GM19324 (cell line): ENCODE data around the gene MAP2K2.

Source experiments
- ATAC-seq: cut with Tn5 transposase; IDR thresholded peaks from one replicate; pipeline ENCODE4 v1.9.1; 2021; ENCODE audit warnings: mild to moderate bottlenecking, moderate library complexity; ENCODE audit not compliant: unreplicated experiment, low FRiP score

The MAP2K2 gene

DNA sequence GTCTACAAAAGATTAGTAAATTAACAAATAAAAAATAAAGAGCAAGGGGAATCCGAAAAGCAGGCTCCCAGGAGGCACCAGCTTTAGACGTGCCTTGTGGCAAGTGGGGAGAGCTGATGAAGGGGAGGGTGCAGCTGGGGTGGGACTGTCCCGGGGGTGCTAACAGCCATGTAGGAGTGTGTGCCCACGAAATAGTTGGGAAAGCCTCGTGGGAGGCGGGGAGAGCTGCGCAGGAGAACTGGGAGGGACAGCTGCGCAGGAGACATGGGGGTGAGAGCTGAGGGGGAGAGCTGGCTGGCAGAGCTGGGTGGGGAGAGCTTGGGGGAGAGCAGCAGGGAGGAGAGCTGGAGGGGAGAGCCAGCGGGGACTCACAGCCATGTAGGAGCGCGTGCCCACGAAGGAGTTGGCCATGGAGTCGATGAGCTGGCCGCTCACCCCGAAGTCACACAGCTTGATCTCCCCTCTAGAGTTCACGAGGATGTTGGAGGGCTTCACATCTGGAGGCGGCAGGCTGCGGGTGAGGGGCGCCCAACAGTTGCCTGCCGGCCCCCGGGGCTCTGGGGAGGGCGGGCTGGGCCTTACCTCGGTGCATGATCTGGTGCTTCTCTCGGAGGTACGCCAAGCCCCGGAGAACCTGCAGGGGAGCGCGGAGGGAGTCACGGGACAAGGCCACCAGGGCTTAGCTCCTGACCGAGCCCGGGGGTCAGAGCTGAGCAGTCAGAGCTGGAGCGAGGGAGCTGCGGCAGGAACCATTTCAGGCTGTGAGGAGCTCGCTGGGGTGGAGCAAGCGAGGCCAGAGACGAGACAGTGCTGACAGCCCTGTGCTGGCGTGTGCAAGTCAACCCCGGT is 23.1 kb downstream of the MAP2K2 start:
- no peak for ATAC-seq

GRCh38 chr19:4099041-4099764 is 24.7 kb downstream of the MAP2K2 start:
- ATAC-seq = no peak

DNA sequence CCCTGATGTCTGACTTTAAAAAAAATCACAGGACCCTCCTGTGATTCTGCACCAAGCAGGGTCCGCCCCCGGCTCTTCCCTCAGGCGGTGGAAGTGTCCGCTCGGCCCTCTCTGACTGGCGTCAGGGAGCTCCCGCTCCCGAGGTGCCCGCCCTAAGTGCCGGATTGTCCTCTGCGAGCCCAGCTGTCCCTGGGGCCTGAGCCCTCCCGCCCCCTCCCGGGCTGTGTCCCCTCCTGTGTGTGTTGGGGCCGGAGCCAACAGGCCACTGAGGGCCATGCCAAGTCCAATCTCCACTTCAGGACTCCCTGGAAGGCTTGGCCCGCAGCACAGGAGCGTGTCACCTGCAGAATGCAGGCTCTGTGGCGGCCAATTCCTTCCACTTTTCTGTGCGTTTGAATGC is 25.4 kb downstream of the MAP2K2 start:
- no peak for ATAC-seq

DNA sequence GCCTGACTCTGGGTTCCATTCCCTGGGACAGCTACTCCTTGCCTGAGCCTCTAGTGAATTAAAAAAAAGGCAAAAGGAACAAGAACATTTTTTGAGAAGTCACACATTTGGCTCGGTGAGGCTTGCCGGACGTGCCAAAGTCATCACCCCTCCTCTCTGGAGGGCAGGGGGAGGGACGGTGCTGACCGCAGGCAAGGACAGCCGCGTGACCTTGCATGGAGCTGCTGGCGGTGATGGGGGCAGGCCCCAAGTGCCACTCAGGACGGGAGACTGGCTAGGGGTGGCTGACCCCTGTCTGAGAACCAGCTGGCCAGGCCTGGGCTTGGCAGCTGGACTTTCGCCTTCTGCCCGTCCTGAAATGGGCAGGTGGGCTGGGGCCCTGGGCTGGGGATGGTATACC is 26.4 kb downstream of the MAP2K2 start:
- ATAC-seq = no peak

DNA sequence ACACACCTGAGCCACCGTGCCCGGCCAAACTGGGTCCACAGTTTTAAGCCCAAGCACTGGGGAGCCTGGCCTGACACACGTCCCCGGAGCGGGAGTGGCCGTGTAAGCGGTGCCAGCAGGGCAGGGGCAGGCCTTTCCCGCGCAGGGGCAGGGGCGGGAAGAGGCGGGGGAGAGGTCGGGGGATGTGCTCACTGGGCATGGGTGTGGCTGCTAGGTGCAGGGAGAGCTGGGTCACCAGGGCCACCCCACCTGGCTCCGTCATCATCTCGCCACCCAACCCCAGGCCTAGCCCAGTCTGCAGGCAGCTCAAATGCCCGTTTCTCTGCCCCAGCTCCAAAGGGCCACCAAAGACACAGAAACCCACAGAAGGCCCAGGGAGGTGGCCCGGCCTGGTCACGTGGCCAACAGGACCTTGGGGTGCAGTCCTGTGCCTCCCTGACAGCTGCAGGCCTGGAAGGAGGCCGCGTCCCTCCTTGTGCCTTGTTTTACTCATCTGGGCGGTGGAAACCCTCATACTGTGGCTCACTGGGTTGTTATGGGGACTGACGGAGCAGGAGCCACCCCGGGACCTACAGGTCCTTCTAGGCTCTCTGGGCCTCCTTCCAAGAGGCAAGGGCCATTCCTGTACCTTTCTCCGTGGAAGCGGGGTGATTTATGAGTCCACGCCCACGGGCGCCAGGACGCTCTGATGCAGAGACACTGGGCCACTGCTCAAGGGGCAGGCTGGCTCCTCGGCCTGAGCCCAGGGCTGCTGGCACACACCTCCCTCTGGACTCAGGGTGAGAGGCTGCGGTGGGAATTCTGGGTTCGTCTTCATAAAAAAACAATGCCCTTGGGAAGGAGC is 27.7 kb downstream of the MAP2K2 start:
- ATAC-seq = no peak

- ATAC-seq = no peak
Measured at GRCh38 chr19:4095488-4095844, 28.5 kb downstream of the MAP2K2 start.

- ATAC-seq = no peak
Measured at GRCh38 chr19:4094761-4095487, 29.0 kb downstream of the MAP2K2 start.

DNA sequence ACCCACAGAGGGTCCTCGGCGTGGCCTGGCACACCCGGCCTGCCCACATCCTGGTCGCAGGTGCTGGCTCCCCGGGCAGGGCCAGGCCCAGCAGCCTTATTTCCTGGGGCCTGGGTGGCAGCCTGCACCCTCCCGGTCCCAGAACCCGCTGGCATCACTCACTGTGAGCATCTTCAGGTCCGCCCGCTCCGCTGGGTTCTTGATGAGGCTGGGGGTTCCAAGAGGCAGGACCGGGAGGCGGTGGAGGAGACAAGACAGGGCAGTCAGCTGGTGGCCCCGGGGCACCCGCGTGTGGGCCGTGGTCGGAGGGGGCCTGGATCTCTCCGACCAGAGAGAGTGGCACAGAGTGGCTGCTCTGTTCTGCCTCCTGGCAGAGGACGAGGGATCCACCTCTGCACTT is 29.6 kb downstream of the MAP2K2 start:
- ATAC-seq = no peak

- no peak for ATAC-seq
Measured at GRCh38 chr19:4093643-4094175, 30.2 kb downstream of the MAP2K2 start.

- no peak for ATAC-seq
Measured at GRCh38 chr19:4090356-4091220, 33.3 kb downstream of the MAP2K2 start.

- no peak for ATAC-seq
Measured at GRCh38 chr19:4089946-4090345, 34.0 kb downstream of the MAP2K2 start.

- no peak for ATAC-seq
Measured at GRCh38 chr19:4089400-4089908, 34.5 kb downstream of the MAP2K2 start.

DNA sequence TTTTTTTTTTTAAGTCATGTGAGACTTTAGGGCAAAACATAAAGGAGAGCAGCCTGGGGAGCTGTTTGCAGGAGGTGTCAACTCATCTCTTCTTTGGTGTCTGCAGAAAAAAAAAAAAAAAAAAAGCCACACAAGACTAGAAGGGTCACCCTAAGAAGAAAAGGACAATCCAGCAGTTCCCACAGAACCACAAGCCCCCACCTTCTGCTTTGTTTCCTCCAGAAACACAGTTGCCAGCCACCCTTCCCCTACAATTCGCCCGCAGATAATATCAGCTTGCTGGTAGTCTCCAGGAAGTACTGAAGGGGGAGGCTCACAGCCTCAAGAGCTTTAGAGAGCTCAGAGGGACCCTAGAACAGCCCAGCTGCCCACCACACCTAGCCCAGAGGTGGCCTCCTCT is 34.9 kb downstream of the MAP2K2 start:
- ATAC-seq = no peak

- no peak for ATAC-seq
Measured at GRCh38 chr19:4087787-4088679, 35.9 kb downstream of the MAP2K2 start.

DNA sequence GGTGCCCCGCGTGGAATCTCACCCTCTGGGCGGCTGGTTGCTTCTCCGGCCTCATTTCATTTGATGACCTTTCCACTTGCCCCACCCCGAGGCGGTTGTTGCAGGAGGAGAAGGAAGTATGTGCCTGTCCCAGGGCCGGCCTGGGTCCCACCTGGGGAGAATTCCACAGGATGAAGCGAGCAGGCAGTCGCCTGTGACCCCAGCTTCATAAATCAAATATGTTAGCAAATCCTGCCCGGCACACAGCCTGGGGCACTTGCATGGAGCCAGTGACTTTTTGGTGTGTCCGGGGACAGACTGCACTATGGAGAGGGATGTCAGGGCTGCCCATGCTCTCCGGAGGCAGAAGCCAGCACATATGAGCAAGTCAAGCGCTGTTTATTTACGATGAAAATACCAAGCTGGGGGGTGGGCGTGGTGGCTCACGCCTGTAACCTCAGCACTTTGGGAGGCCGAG is 37.5 kb downstream of the MAP2K2 start:
- no peak for ATAC-seq

- ATAC-seq = no peak
Measured at GRCh38 chr19:4084547-4084877, 39.4 kb downstream of the MAP2K2 start.

DNA sequence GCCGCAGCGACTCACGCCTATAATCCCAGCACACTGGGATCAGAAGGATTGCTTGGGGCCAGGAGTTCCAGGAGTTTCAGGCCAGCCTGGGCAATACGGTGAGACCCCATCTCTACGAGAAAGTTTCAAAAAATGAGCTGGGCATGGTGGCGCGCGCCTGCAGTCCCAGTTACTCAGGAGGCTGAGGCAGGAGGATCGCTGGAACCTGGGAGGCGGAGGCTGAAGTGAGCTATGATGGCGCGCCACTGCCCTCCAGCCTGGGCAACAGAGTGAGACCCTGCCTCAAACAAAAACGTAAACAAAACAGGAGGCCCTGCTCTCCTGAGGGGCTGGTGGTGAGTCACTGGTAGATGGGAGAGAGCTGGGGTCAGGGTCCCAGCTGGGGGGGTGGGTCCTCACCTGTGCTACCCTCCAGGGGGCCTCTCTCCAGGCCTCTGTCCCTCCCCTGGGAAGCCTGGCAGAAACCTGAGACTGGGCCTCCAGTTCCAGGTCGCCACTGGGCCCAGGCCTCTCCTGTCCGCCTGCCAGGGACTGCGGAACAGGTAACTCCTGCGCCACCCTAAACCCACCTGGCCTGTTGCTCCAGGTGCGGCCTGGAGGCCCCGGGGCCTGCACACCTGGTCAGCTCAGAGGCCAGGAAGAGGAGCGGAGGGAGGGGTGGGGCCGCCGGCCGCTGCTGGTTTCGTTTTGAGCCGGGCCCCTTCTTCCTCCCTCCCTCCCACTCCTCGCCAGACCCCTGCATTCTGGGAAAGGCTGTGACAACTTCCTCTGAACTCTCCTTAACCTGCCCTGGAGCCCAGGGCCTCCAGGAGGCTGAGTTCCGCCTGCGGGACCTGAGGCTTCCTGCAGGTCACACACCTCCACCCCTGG is 40.0 kb downstream of the MAP2K2 start:
- no peak for ATAC-seq
